Sciatic nerve (tissue), 2 donors: ENCODE results near the gene SLC4A3. TPM values are rescaled to one million over a fixed set of nuclear protein-coding genes. Genes with fewer than 3 reads are reported as not detected.
A peak's percentile ranks its signal among the peaks of the same experiment; 100 is the strongest.

Source experiments
- ATAC-seq: fragments of 200-7000 bp; cut with Tn5 transposase; one replicate; pipeline ENCODE4 v1.9.1; 2020; ENCODE audit warnings: mild to moderate bottlenecking, moderate library complexity
- DNase-seq: peaks from one replicate; pipeline ENCODE4 v3.0.0-alpha.2; 2020; ENCODE audit warnings: low spot score
- intact Hi-C: fragments of 100-400 bp; cut with DNase I; formaldehyde crosslinking; loops from one replicate; pipeline ENCODE4 v1.14.2; 2022
- total RNA-seq: library from RNA; stranded (reverse); fragmentation: NEBNext Ultra II Directional; extraction: Animal tissue kit (Norgen Biotek cat#: 25700); gene quantifications from one replicate; pipeline ENCODE4 v1.2.1, GENCODE V29; 2021
- donor health status: DM: no; HTN: no; CAD: no.
- donor health status: DM: no; HTN: no; CAD: no.

Gene SLC4A3, protein sequence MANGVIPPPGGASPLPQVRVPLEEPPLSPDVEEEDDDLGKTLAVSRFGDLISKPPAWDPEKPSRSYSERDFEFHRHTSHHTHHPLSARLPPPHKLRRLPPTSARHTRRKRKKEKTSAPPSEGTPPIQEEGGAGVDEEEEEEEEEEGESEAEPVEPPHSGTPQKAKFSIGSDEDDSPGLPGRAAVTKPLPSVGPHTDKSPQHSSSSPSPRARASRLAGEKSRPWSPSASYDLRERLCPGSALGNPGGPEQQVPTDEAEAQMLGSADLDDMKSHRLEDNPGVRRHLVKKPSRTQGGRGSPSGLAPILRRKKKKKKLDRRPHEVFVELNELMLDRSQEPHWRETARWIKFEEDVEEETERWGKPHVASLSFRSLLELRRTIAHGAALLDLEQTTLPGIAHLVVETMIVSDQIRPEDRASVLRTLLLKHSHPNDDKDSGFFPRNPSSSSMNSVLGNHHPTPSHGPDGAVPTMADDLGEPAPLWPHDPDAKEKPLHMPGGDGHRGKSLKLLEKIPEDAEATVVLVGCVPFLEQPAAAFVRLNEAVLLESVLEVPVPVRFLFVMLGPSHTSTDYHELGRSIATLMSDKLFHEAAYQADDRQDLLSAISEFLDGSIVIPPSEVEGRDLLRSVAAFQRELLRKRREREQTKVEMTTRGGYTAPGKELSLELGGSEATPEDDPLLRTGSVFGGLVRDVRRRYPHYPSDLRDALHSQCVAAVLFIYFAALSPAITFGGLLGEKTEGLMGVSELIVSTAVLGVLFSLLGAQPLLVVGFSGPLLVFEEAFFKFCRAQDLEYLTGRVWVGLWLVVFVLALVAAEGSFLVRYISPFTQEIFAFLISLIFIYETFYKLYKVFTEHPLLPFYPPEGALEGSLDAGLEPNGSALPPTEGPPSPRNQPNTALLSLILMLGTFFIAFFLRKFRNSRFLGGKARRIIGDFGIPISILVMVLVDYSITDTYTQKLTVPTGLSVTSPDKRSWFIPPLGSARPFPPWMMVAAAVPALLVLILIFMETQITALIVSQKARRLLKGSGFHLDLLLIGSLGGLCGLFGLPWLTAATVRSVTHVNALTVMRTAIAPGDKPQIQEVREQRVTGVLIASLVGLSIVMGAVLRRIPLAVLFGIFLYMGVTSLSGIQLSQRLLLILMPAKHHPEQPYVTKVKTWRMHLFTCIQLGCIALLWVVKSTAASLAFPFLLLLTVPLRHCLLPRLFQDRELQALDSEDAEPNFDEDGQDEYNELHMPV
- total RNA-seq: 6.7 TPM

DNA sequence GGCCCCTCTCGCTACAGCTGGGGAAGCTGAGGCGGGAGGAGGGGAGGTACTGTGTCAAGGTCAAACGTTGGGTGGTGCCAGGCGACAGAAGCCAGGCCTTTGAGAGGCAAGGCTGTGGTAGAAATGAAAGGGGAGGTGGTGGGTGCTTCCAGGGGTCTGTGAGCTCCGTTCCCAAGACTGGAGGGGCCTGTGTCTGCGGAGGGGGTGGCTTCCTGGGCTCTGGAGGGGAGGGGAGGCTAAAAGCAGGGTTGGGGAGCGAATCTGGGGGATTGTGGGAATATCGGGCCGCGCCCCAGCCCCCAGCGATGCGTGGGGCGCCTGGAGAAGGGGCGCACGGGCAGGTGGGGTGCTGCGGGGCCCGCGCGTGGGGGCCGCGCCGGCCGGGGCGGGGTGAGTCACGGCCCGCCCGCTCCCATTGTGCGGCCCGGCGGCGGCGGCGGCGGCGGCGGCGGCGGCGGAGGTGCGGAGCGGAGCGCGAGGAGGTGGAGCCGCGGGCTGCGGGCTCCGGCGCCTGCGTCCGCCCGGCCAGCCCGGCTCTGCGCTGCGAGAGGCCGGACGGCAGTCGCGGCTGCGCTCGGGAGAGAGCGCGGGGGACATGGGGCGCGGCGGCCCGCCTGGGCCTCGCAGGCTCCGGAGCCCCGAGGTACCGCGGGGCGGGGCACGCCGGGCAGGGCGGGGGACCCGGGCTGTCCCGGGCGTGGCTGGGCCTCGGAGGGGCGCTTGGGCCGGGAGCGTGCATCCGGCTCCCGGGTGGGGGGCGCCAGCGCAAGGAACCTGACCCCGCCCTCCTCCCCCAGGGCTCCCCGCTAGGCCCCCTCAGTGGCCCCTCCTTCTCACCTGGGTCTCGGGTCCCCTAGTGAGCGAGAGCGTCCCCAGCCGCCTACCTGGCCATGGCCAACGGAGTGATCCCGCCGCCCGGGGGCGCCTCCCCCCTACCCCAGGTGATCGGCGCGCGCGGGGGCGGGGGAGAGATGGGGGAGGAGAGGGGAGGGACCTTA, at the start of gene SLC4A3:
Gene SLC4A3 (plus strand): TSS at position 528 of the 998 bp plus-strand sequence. CDS start 363 bp downstream, at position 891.
- intact Hi-C loops: no loop called here
- ATAC-seq: peak; percentile 21
- no peak for DNase-seq

DNA sequence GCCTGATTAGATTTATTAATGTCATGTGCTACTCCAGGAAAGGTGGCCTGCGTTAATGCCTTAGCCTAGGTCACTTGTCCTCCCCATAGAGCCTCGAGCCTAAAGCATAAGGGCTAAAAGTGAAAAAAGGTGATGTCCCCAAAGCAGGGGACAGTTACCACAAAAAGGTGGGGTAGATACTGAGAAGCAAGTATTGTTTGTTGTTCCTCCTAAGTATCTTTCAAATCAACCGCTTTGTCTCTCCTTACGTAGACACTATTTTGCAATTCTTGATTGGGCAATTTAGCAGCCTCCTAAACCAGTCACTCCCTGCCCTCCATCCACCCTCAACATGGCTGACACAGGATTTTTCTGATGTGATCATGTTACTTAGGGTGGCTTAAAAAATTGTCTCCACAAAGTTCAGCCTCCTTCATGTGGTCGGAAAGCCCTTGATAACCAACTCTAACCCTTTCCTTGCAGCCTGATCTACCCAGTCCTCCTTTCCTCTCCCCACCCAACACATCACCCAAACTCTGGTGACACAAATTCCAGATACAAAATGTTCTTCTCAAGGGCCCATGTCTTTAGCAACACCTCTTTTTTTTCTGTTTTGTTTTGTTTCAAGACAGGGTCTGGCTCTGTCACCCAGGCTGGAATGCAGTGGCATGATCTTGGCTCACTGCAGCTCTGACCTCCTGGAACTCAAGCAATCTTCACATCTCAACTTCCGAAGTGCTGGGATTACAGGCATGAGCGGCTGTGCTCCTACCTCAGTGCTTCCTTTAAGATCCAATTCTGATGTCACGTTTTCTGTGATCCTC, 48.4 kb upstream of the SLC4A3 start:
- DNase-seq (no peak), ATAC-seq (no peak)
- intact Hi-C loops: no loop called here

DNA sequence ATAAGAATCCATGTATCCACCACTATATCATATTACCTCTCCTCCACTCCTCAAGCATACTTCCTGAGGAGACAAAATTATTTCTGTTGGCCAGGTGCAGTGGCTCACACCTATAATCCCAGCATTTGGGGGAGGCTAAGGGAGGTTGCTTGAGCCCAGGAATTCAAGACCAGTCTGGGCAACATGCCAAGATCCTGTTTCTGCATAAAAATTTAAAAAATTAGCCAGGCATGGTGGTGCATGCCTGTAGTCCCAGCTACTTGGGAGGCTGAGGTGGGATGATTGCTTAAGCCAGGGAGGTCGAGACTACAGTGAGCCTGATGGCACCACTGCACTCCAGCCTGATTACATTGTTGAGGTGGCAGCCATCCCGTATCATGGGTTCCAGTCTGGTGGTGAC, 46.1 kb upstream of the SLC4A3 start:
- DNase-seq (no peak), ATAC-seq (no peak)
- intact Hi-C loops: no loop called here

DNA sequence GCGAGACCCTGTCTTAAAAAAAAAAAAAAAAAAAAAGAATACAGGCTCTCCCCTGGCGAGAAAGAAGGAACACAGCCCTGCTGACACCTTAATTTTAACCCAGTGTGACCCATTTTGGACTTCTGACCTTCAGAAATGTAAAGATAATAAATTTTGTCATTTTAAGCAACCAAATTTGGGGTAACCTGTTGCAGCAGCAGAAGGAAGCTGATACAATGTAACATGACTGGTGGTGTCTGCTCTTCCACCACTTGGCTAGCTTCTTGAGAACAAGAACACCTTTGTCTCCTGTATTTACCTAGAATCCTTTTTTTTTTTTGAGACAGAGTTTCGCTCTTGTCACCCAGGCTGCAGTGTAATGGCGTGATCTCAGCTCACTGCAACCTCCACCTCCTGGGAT, 36.3 kb upstream of the SLC4A3 start:
- no peak for ATAC-seq
- no peak for DNase-seq

DNA sequence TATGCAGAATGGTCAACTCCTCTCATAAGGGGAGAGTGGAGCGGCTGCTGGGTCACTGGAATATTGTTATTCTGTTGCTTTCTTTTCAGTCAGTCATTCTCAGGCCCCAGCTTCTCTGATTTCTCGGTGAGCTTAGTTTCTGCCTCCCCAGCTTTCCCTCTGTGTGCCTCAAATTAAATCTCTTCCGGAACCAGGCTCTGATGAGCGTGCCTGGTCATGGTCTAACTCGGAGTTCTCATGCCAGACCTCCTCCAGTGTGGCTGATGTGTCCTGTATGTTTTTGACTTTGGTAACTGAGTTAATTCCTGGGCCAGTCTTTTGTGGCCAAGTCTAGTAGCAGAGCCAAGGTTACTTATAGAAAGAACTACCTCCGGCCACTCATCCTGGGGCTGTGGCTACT, 34.7 kb upstream of the SLC4A3 start:
- no peak for ATAC-seq
- no peak for DNase-seq
- intact Hi-C loops: no loop called here

More for the DNA sequence above, 36.3 kb upstream of the SLC4A3 start:
- intact Hi-C loops: no loop called here

DNA sequence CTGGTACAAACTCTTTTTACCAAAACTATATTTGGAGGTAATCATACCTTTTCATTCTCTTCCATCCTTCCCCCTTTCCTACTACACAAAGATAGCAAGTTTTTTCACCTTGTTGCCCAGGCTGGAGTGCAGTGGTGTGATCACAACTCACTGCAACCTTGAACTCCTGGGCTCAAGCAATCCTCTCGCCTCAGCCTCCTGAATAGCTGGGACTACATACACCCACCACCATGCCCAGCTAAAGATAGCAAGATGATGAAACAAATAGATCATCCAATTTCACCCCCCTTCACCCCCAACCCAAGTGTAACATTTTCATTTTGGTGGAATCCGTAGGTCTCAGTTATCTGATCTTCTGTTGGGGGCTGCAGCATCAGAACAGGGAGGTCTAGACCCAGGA, 34.3 kb upstream of the SLC4A3 start:
- DNase-seq (no peak), ATAC-seq (no peak)
- intact Hi-C loops: no loop called here

DNA sequence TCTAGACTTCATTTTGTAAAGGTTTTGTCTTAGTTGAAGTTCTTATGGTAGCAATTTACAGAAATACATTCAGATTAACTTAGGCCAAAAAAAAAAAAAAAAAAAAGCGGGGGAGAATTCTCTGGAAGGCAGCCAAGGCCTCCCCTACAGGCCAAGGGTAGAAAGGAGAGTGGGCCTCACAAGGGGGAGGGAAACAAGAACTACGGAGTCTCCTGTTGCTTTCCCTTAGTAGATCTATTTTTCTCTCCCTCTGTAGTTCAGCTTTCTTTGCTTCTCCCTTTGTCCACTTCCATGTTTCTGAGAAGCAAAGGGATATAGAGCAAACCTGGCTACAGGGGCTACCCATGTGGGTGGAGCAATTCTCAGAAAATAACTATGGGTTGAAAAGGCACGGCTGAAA, 32.2 kb upstream of the SLC4A3 start:
- DNase-seq (no peak), ATAC-seq (no peak)
- intact Hi-C loops: no loop called here

DNA sequence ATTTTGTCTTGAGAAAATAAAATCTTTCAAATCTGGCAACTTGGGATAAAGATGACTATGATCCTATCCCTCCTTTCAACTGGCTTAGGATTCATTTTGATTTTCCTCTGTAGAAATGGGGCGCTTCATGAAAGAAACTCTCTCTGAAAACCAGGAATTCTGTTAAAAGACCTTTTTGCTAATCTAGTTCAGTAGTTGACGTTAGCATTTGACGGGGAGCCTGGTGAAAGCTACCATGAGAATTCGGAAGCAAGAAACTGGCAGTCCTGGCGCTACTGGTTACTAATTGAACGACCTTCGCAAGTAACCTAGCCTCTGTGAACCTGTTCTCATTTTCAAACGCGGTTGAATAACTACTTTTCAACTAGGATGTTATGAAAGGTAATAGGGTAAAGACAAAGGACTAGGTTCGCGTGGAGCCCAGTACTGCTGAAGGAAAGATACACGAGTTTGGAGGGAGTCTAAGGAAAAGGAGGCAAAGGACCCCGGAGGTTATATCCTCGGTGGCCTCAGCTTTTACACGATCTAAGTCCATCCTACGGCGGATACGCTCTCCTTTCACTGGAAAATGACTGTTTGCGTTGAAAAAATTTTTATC, 30.4 kb upstream of the SLC4A3 start:
- no peak for DNase-seq
- ATAC-seq: peak; percentile 7
- intact Hi-C loops: no loop called here

DNA sequence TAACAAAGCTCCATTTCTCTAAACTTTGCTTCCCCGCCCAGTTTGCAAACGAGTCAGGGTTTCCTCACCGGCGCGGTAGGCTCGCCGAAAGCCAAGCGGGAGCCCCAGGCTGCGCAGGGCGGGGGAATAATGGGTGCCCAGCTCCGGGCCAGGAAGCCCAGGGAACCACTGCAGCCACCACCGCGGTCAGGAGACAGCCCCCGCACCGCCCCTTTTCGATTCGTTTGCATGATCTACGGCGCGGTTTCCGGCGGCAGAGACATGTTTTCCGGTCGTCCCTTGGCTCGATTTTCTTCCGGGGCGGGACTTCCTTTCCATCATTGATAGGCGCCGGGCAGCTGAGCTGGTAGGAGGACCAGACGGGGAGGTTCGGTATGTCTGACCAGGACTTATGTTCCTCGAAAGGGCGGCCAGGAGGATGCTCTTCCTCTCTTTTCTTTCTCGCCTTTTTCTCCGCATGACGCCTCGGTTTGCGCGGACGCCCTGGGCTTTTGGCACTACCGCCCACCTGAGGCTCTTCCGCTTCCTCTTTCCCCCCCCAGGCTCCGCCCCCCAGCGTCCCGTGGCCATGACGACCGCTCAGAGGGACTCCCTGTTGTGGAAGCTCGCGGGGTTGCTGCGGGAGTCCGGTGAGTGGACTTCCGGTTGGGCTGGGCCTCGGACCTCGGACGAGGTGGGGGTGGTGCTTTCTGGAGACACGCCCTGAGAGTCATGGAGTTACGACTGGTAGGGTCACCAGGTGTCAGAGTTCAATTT, 29.7 kb upstream of the SLC4A3 start, which contains the start of gene STK11IP:
Gene STK11IP (plus strand): TSS at position 306 of the 756 bp plus-strand sequence. CDS start 263 bp downstream, at position 569.
- DNase-seq (peak; percentile 97), ATAC-seq (peak; percentile 98)
- intact Hi-C loops: no loop called here

DNA sequence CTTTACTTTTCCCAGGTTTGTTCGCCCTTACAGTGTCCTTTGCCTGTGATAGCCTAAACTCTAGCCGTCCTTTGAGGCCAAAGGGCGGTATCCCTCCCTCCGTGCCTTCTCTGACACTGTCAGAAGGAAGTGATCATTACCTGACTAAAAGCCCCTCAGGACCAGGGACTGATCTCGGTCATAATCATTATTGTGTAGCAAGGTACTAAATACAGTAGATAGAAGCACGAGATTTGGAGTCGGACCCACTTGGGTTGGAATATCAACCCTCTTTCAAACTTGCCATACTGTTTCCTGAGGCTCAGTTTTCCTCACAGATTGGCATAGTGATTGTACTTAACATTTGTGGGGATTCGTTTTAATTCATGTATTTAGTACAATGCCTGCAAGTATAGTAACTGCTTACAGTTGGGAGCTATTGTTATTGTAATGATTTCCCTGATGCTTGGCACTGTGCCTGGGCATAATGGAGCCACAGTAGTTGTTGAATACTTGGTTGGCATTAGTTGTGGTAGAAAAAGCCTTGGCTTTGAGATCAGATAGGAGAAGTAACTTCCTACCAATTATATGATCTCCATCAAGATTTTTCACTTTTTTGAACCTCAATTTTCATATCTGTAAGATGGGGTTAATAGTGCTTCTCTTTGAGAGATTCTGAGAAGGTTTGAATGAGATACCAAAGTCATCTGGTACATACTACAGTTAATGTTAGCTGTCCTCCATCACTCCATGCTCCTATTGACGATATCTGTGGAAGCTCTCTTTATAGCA, 28.9 kb upstream of the SLC4A3 start:
- ATAC-seq: no peak
- no peak for DNase-seq
- intact Hi-C loops: no loop called here

DNA sequence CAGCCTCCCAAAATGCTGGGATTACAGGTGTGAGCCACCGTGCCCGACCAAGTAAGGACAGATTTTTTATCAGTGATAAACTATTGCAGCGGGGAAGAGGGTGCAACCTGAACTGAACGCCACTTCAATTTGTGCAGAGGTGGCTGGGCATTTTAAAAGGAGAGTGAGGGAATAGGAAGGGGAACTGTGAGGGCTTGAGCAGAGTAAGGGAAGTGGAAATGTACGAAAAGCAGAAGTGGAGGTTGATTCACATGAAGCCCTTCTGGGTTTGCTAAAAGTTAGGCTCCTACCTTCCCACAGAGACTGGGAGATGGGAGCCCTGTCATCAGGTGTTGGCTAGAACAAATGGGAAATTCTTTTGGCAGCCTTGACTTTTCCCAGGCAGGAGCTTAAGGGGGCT, 23.7 kb upstream of the SLC4A3 start:
- intact Hi-C loops: no loop called here
- ATAC-seq: no peak
- DNase-seq: no peak

DNA sequence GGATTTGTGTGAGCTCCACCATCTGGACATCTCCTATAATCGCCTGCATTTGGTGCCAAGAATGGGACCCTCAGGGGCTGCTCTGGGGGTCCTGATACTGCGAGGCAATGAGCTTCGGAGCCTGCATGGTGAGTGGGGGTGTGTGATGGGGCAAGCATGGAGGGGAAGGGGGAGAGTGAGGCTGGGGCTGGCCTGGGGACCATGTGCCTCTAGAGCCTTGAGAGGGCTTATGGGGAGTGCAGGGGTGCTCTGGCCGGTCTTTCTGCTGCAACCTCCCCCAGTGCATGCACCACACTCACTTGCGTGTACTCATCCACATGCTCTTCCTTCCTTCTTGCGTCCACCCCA, 21.8 kb upstream of the SLC4A3 start:
- no peak for DNase-seq
- intact Hi-C loops: no loop called here
- peak; percentile 3 for ATAC-seq

DNA sequence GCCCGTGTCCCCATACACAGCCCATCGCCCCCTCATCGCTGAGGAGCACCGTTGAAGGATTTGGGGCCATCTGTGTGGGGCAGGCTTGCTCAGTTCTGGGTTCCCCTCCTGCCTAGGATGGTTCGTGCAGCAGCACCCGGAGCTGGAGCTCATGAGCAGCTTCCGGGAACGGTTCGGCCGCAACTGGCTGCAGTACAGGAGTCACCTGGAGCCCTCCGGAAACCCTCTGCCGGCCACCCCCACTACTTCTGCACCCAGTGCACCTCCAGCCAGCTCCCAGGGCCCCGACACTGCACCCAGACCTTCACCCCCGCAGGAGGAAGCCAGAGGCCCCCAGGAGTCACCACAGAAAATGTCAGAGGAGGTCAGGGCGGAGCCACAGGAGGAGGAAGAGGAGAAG, 19.5 kb upstream of the SLC4A3 start:
- no peak for ATAC-seq
- intact Hi-C loops: no loop called here
- no peak for DNase-seq

DNA sequence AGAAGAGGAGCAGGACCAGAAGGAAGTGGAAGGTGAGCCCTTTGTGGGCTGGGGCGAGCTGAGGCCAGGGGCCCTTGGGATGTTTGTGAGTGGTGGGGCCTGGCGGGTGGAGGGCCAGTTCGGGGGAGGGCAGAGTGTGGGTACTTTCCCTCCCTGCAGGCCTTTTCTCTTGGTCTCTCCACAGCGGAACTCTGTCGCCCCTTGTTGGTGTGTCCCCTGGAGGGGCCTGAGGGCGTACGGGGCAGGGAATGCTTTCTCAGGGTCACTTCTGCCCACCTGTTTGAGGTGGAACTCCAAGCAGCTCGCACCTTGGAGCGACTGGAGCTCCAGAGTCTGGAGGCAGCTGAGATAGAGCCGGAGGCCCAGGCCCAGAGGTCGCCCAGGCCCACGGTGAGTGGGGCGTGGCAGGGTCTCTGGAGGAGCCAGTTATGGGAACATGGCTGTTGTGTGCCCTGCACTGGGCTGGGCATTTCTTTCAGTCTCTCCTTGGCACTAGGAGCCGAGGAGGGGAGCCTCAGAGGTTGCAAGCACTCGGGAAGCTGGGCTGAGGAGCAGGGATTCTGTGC, 18.9 kb upstream of the SLC4A3 start:
- ATAC-seq: no peak
- intact Hi-C loops: no loop called here
- no peak for DNase-seq

DNA sequence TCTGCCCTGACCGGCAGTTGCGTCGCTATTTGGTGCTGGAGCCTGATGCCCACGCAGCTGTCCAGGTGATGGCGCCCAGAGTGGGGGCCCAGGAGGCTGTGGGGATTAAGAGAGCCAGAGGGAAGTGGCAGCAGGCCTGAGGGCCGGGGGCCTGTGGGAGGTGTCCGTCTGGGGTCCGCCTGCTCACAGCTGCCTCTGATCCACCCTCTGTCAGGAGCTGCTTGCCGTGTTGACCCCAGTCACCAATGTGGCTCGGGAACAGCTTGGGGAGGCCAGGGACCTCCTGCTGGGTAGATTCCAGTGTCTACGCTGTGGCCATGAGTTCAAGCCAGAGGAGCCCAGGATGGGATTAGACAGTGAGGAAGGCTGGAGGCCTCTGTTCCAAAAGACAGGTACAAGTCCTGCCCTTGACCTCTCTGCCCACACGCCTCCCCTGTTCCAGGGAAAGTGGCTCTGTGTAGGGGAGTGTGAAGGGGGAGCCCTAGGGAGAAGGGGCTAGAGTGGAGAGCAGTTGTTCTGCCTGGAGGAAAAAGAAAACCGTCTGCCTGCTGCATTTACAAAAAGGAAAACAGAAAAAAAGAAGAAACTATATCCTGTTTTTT, 18.2 kb upstream of the SLC4A3 start:
- intact Hi-C loops: no loop called here
- ATAC-seq: no peak

More for the DNA sequence above, 18.2 kb upstream of the SLC4A3 start:
- DNase-seq: no peak
